KMS-11 (cell line): ENCODE results near the gene CDSN.
A peak's percentile ranks its signal among the peaks of the same experiment; 100 is the strongest.
"Not testable (repeated sequence)": the region's sequence is repeated elsewhere in the genome, so short reads cannot be mapped to it uniquely, and the experiment has no call there.

Experiments
- H2AFZ ChIP-seq: fragments of 200-600 bp; sonication (generic); 2 replicates; pipeline ENCODE4 v1.6.1; 2016; ENCODE audit warnings: antibody characterized with exemption, mixed run types, low read depth
- H3K27ac ChIP-seq: fragments of 200-600 bp; sonication (generic); 2 replicates; pipeline ENCODE4 v1.6.1; 2016; ENCODE audit warnings: mild to moderate bottlenecking, mixed run types
- H3K27me3 ChIP-seq: fragments of 200-600 bp; sonication (generic); 2 replicates; pipeline ENCODE4 v1.6.1; 2017; ENCODE audit warnings: mild to moderate bottlenecking, low read depth, mixed run types, moderate library complexity; ENCODE audit not compliant: insufficient read depth
- H3K36me3 ChIP-seq: fragments of 200-600 bp; sonication (generic); 2 replicates; pipeline ENCODE4 v1.6.1; 2017; ENCODE audit warnings: mild to moderate bottlenecking, mixed run types; ENCODE audit not compliant: insufficient read depth
- H3K4me1 ChIP-seq: fragments of 200-600 bp; sonication (generic); 2 replicates; pipeline ENCODE4 v1.6.1; 2016; ENCODE audit warnings: mild to moderate bottlenecking, low read depth, mixed run types; ENCODE audit not compliant: poor library complexity, severe bottlenecking
- H3K4me2 ChIP-seq: fragments of 200-600 bp; sonication (generic); 2 replicates; pipeline ENCODE4 v1.7.0; 2016; ENCODE audit warnings: mild to moderate bottlenecking, mixed run types
- H3K4me3 ChIP-seq: fragments of 200-600 bp; sonication (generic); IDR thresholded peaks from 2 replicates; pipeline ENCODE4 v1.6.1; 2017; ENCODE audit warnings: low read depth, low read length, mixed read lengths; ENCODE audit not compliant: insufficient read depth
- H3K79me2 ChIP-seq: fragments of 200-600 bp; sonication (generic); 2 replicates; pipeline ENCODE4 v1.6.1; 2016; ENCODE audit warnings: low read depth, mixed run types; ENCODE audit not compliant: insufficient read depth
- H3K9ac ChIP-seq: fragments of 200-600 bp; sonication (generic); 2 replicates; pipeline ENCODE4 v1.6.1; 2016; ENCODE audit warnings: mild to moderate bottlenecking, mixed run types
- H4K20me1 ChIP-seq: fragments of 200-600 bp; sonication (generic); 2 replicates; pipeline ENCODE4 v1.6.1; 2016; ENCODE audit warnings: mild to moderate bottlenecking, mixed run types; ENCODE audit not compliant: insufficient read depth
- TF ChIP-seq, protein P1 (sequence below): fragments of 200-600 bp; sonication (generic); conservative IDR thresholded peaks from 2 replicates; pipeline ENCODE4 v1.6.1; 2017; ENCODE audit warnings: low read depth, mild to moderate bottlenecking, antibody characterized with exemption, low read length, moderate library complexity, mixed read lengths

Gene CDSN

GRCh38 chr6:31120151-31120915, at the start of gene CDSN:
Gene CDSN (minus strand): TSS chr6:31120446. CDS start chr6:31120419, 27 bp downstream.
- H3K36me3 ChIP-seq, result no peaks in the 10 kb centered on the region
- no peaks in the 10 kb centered on the region for H3K4me1 ChIP-seq
- H2AFZ ChIP-seq, result no peak within 1 kb of the TSS
- H3K27ac ChIP-seq, result no peak within 1 kb of the TSS
- H4K20me1 ChIP-seq, result no peaks in the 10 kb centered on the region
- H3K4me3 ChIP-seq, result no peak within 1 kb of the TSS
- H3K27me3 ChIP-seq, result peaks cover 43% of the 10 kb centered on the region; the same call in 1 of the 2 replicates
- no peak within 1 kb of the TSS for H3K4me2 ChIP-seq
- H3K9ac ChIP-seq, result no peak within 1 kb of the TSS
- TF ChIP-seq, protein P1, sequence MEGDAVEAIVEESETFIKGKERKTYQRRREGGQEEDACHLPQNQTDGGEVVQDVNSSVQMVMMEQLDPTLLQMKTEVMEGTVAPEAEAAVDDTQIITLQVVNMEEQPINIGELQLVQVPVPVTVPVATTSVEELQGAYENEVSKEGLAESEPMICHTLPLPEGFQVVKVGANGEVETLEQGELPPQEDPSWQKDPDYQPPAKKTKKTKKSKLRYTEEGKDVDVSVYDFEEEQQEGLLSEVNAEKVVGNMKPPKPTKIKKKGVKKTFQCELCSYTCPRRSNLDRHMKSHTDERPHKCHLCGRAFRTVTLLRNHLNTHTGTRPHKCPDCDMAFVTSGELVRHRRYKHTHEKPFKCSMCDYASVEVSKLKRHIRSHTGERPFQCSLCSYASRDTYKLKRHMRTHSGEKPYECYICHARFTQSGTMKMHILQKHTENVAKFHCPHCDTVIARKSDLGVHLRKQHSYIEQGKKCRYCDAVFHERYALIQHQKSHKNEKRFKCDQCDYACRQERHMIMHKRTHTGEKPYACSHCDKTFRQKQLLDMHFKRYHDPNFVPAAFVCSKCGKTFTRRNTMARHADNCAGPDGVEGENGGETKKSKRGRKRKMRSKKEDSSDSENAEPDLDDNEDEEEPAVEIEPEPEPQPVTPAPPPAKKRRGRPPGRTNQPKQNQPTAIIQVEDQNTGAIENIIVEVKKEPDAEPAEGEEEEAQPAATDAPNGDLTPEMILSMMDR, result no peak
- H3K79me2 ChIP-seq, result no peaks in the 10 kb centered on the region

DNA sequence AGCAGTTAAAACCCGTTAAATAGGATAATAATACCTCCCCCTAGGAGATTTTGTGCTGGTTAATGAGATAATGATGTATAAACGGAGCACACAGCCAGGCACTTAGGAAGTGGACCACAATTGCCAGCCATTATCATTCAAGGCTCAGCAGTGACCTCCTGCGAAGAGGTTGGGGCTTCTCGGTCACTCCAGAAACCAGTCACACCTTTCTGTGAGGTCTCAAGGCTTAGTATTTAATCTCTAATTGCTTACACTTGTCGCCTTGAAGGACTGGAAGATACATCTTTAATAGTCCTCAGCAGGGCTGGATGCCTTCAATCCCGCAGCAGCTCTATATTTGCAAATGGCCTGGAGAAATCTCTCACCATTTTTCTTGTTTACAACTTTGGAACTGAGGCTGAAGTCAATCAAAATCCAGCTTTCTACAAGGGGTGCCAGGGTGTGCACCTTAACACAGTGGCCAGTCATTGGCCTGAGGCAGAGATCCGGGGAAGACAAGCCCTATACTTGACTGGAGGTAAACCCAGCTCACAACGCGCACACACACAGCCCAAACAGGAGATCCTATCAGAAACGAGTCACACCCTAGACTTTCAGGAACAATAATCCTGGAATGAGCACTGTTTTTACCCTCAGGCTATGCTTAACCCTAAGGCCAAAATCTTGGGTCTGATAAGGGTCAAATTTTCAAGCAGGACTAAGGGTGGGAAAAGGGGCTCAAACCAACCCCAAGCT, 49.0 kb upstream of the CDSN start:
- H3K4me3 ChIP-seq, result no peak overlapping the region
- H2AFZ ChIP-seq, result no peak overlapping the region
- TF ChIP-seq, protein P1, result no peak
- H3K4me2 ChIP-seq, result no peak overlapping the region
- no peaks in the 10 kb centered on the region for H3K36me3 ChIP-seq
- H3K27ac ChIP-seq, result no peak overlapping the region
- peaks cover 12% of the 10 kb centered on the region for H3K4me1 ChIP-seq
- H3K79me2 ChIP-seq, result no peaks in the 10 kb centered on the region
- H4K20me1 ChIP-seq, result 0 out of 2 replicates have a peak, but pooled peaks cover 4% of the 10 kb centered on the region
- no peak overlapping the region for H3K9ac ChIP-seq
- no peaks in the 10 kb centered on the region for H3K27me3 ChIP-seq

DNA sequence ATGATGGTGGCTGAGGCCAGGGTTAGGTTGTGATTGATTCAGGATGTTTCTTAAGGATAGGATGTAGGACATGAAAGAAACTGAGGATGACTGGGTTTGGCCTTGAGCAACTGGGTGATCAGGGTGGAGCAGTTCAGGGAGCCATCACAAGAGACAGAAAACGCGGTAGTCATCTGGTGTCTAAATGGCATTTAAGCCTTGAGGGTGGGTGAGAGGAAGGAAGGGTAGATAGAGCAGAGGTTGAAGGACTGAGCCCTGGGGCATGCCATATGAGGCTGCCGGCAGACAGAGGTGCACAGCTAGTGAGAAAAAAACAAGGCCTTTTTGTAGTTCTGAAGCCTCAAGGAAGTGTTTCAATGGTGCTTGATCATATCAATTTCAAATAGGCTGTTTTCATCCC, 48.4 kb upstream of the CDSN start:
- Histone ChIP-seq H4K20me1 (0 out of 2 replicates have a peak, but pooled peaks cover 4% of the 10 kb centered on the region), H3K4me1 (peaks cover 19% of the 10 kb centered on the region), H3K79me2 (no peaks in the 10 kb centered on the region), H3K9ac (no peak overlapping the region), H3K27me3 (no peaks in the 10 kb centered on the region), H3K4me2 (no peak overlapping the region), H3K4me3 (no peak overlapping the region), H3K36me3 (no peaks in the 10 kb centered on the region), H2AFZ (no peak overlapping the region), H3K27ac (no peak overlapping the region)
- TF ChIP-seq, protein P1, result no peak

DNA sequence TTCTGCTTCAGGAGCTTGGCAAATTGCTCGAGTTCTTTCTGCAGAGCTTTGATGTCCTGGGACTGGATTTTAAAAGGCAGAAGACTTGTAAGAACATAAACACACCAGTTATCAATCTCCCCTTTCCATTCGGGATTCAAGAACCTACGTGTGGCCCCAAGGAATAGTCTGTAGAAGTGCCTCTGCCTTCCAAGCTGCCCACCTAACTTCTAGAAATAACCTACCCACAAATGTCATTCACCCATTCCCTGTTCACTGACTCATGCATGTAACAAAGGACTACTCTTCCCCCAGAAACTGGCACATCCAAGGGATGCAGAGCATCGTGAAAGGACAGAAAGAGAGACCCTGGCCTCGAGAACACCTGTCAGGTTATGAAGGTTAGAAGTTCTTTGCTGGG, 45.7 kb upstream of the CDSN start:
- Histone ChIP-seq H3K9ac (no peak overlapping the region), H3K36me3 (no peaks in the 10 kb centered on the region), H3K27ac (no peak overlapping the region), H3K27me3 (no peaks in the 10 kb centered on the region), H2AFZ (no peak overlapping the region), H3K4me3 (no peak overlapping the region), H3K4me1 (peaks cover 30% of the 10 kb centered on the region), H3K4me2 (no peak overlapping the region), H3K79me2 (no peaks in the 10 kb centered on the region), H4K20me1 (0 out of 2 replicates have a peak, but pooled peaks cover 4% of the 10 kb centered on the region)
- TF ChIP-seq, protein P1, result no peak

DNA sequence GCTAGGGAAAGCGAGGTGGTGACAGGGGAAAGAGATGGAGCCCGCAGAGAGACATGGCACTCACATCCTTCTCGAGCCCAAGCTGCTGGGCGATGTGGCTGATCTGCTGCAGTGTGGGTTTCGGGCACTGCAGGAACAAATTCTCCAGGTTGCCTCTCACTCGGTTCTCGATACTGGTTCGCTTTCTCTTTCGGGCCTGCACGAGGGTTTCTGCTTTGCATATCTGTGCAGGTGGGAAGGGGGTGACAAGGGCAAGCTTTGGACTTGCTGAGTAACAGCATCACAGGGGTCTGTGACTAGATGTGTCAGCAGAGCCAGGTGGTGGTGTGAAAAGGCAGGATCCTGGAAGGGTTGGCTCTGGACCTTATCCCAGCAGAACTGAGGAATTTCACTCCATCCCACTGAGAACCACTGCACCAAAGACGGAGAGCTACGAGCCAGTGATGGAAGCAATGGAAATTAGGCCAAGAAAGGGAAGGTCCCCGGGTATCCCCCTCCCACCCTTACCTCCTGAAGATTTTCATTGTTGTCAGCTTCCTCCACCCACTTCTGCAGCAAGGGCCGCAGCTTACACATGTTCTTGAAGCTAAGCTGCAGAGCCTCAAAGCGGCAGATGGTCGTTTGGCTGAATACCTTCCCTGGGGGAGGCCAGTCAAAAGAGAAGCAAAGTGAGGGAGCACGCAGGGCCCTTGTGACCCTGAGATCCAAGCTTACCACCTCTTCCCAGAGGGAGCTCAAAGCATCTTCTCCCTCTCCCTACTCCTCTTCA, 45.0 kb upstream of the CDSN start:
- peaks cover 35% of the 10 kb centered on the region for H3K4me1 ChIP-seq
- H4K20me1 ChIP-seq, H3K27me3 ChIP-seq, H3K36me3 ChIP-seq, H2AFZ ChIP-seq, H3K79me2 ChIP-seq, H3K4me3 ChIP-seq, H3K9ac ChIP-seq, H3K27ac ChIP-seq: not testable (repeated sequence)
- peak overlapping the region; percentile 80 for H3K4me2 ChIP-seq

DNA sequence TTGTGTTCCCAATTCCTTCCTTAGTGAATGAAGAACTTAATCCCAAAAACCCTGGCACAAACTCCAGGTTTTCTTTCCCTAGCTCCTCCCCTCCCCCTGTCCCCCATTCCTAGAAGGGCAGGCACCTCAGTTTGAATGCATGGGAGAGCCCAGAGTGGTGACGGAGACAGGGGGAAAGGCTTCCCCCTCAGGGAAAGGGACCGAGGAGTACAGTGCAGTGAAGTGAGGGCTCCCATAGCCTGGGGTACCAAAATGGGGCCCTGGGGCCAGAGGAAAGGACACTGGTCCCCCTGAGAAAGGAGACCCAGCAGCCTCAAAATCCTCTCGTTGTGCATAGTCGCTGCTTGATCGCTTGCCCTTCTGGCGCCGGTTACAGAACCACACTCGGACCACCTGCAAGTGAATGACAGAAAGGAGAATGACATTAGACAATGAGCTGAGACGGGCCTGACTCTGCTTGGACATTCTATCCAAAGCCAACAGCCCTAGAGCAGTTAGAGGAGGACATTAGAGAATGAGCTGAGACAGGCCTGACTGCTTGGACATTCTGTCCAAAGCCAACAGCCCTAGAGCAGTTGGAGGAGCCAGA, 44.3 kb upstream of the CDSN start:
- H3K27me3 ChIP-seq, H3K4me3 ChIP-seq: not testable (repeated sequence)

More for the DNA sequence above, 44.3 kb upstream of the CDSN start:
- H3K4me1 ChIP-seq, result peaks cover 42% of the 10 kb centered on the region
- H2AFZ ChIP-seq, H3K79me2 ChIP-seq, H3K9ac ChIP-seq, H3K36me3 ChIP-seq, H4K20me1 ChIP-seq, H3K27ac ChIP-seq: not testable (repeated sequence)
- peak overlapping the region; percentile 80 for H3K4me2 ChIP-seq
